K562 (cell line): Measurements from ENCODE around the gene BCAR1. TPM values are rescaled to one million over a fixed set of nuclear protein-coding genes. Genes with fewer than 3 reads are reported as not detected.

Experiments used
- ATAC-seq: fragments of 200-7000 bp; cut with Tn5 transposase; 3 replicates; pipeline ENCODE4 v1.9.1; 2020; ENCODE audit warnings: moderate library complexity
- BruUV-seq: library from RNA; stranded (reverse); fragments of 400-500 nt; replicated peaks from 2 replicates; lab custom pipeline; 2021; lab: Mats Ljungman, UMichigan
- CTCF ChIA-PET: fragments of 300-600 bp; formaldehyde crosslinking; extraction: SDS; loops from one replicate; lab custom pipeline; 2021; ENCODE audit warnings: low intra/inter-chr PET ratio; lab: Yijun Ruan, JAX
- POLR2A ChIA-PET: fragments of 300-600, 350-650 bp; sonication (Branson Sonifier 250); formaldehyde crosslinking; extraction: SDS; loops from one replicate; lab custom pipeline; 2021; ENCODE audit warnings: antibody characterized with exemption, inconsistent platforms; lab: Yijun Ruan, JAX
- DNase-seq, 4 experiments: peaks; one replicate each; pipeline versions ENCODE4 v3.0.0 to v3.0.0-alpha.2; 2011 to 2018; ENCODE audit warnings: low spot score in 3 of 4, mixed read lengths in 3 of 4; ENCODE audit errors: extremely low read depth in 1 of 4
- FAIRE-seq: peaks from 2 replicates; lab custom pipeline; 2011; peaks lifted over from hg19 to GRCh38; lab: Jason Lieb, UNC
- H2AFZ ChIP-seq: 2 replicates; pipeline ENCODE4 v1.6.0; 2011; ENCODE audit warnings: low read depth, low read length, control low read depth, inconsistent platforms
- H3K27ac ChIP-seq: fragments of 200-600 bp; 3 replicates; pipeline ENCODE4 v1.8.0; 2011; ENCODE audit warnings: low read depth, mild to moderate bottlenecking, control low read depth, inconsistent platforms, low read length, moderate library complexity, mixed read lengths; ENCODE audit errors: extremely low read depth
- H3K27me3 ChIP-seq, 2 experiments: fragments of 300-600 bp in 1 of 2; 2 replicates in 1 of 2; 3 replicates in 1 of 2; pipeline versions ENCODE4 v1.6.0 to v1.8.0; 2011; ENCODE audit warnings: inconsistent platforms in 2 of 2, low read length in 2 of 2, mild to moderate bottlenecking in 1 of 2, mixed read lengths in 1 of 2, moderate library complexity in 1 of 2; ENCODE audit not compliant: control insufficient read depth in 2 of 2, insufficient read depth in 2 of 2
- H3K36me3 ChIP-seq: fragments of 300-600 bp; 3 replicates; pipeline ENCODE4 v1.8.0; 2011; ENCODE audit warnings: mild to moderate bottlenecking, low read length, inconsistent platforms; ENCODE audit not compliant: control insufficient read depth, insufficient read depth
- H3K4me1 ChIP-seq, 2 experiments: fragments of 200-600 bp in 1 of 2; replicated peaks in 1 of 2; 2 replicates in 1 of 2; 3 replicates in 1 of 2; pipeline versions ENCODE4 v1.5.1 to v1.8.0; 2011; ENCODE audit warnings: inconsistent platforms in 2 of 2, low read length in 2 of 2, mild to moderate bottlenecking in 1 of 2, mixed read lengths in 1 of 2, moderate library complexity in 1 of 2; ENCODE audit not compliant: control insufficient read depth in 2 of 2, insufficient read depth in 2 of 2
- H3K4me2 ChIP-seq: 2 replicates; pipeline ENCODE4 v1.6.1; 2011; ENCODE audit warnings: low read length, control low read depth, inconsistent platforms, mixed read lengths; ENCODE audit not compliant: insufficient read depth
- H3K4me3 ChIP-seq: fragments of 200-600 bp; sonication (generic), shearing (Covaris generic); 2 replicates; pipeline ENCODE4 v1.5.1; 2016; ENCODE audit warnings: control low read depth, inconsistent platforms
- H3K79me2 ChIP-seq: fragments of 200-600 bp; 3 replicates; pipeline ENCODE4 v1.8.0; 2011; ENCODE audit warnings: low read length, inconsistent platforms; ENCODE audit not compliant: control insufficient read depth, insufficient read depth
- H3K9ac ChIP-seq, 2 experiments: 2 replicates each; pipeline versions ENCODE4 v1.6.0 to v1.6.1; 2011; ENCODE audit warnings: low read depth in 2 of 2, low read length in 2 of 2, control low read depth in 1 of 2, inconsistent platforms in 1 of 2, mild to moderate bottlenecking in 1 of 2, mixed read lengths in 1 of 2; ENCODE audit not compliant: insufficient read depth in 1 of 2
- H3K9me1 ChIP-seq: one replicate; pipeline ENCODE4 v1.6.0; 2011; ENCODE audit warnings: inconsistent platforms, mild to moderate bottlenecking, low read length, moderate library complexity; ENCODE audit not compliant: control insufficient read depth, insufficient read depth
- H3K9me3 ChIP-seq: replicated peaks from 2 replicates; pipeline ENCODE4 v1.5.1; 2011; ENCODE audit warnings: low read depth, low read length, inconsistent platforms; ENCODE audit not compliant: control insufficient read depth, insufficient read depth
- H4K20me1 ChIP-seq: replicated peaks from 2 replicates; pipeline ENCODE4 v1.6.1; 2011; ENCODE audit warnings: low read length, inconsistent platforms, mixed read lengths; ENCODE audit not compliant: control insufficient read depth, insufficient read depth
- BACH1 ChIP-seq: fragments of 200-800 bp; sonication (Bioruptor generic); IDR thresholded peaks from 2 replicates; pipeline ENCODE4 v1.6.1; 2016; ENCODE audit warnings: missing genetic modification characterization, missing compliant biosample characterization
- CCAR2 ChIP-seq: fragments of 200-400 bp; formaldehyde crosslinking; IDR thresholded peaks from 2 replicates; pipeline ENCODE4 v1.6.1; 2017; ENCODE audit warnings: mild to moderate bottlenecking, low read depth, low read length
- LCOR ChIP-seq: sonication (generic); formaldehyde crosslinking; IDR thresholded peaks from 2 replicates; pipeline ENCODE4 v1.8.0; 2022; ENCODE audit warnings: mild to moderate bottlenecking, missing genetic modification reagents
- PRMT5 ChIP-seq: sonication (generic); formaldehyde crosslinking; IDR thresholded peaks from 2 replicates; pipeline ENCODE4 v1.5.0; 2020; ENCODE audit warnings: missing genetic modification reagents
- TCF15 ChIP-seq: fragments of 250-450 bp; sonication (Bioruptor Pico); IDR thresholded peaks from 2 replicates; pipeline ENCODE4 v1.8.0; 2022; ENCODE audit warnings: moderate library complexity, mild to moderate bottlenecking, inconsistent platforms
- ZFP36 ChIP-seq: fragments of 150-350 bp; IDR thresholded peaks from 2 replicates; pipeline ENCODE4 v1.6.1; 2018; ENCODE audit warnings: low read length, low read depth; ENCODE audit not compliant: partially characterized antibody
- ZKSCAN1 ChIP-seq: fragments of 150-350 bp; IDR thresholded peaks from 2 replicates; pipeline ENCODE4 v1.6.1; 2016; ENCODE audit warnings: low read depth, low read length
- ZNF778 ChIP-seq: fragments of 450-650 bp; formaldehyde crosslinking; IDR thresholded peaks from 2 replicates; pipeline ENCODE4 v1.4.0; 2020; ENCODE audit warnings: mild to moderate bottlenecking, moderate library complexity
- WGBS: fragments of 100-300 bp; shearing (Covaris generic); methylation state at CpG from one replicate; pipeline ENCODE4 v1.1.6; 2016; ENCODE audit warnings: low coverage, mixed read lengths; ENCODE audit not compliant: insufficient coverage; ENCODE audit errors: missing lambda C conversion rate; 5-methylcytosine and 5-hydroxymethylcytosine counted together
- in situ Hi-C: fragments of 300-500 bp; cut with MboI; formaldehyde crosslinking; loops from 4 replicates; pipeline ENCODE4 v1.15.0; 2018; ENCODE audit warnings: inconsistent platforms, mixed read lengths
- intact Hi-C: fragments of 100-400 bp; cut with micrococcal nuclease; formaldehyde crosslinking; loops from 2 replicates; pipeline ENCODE4 v1.14.2; 2022
- polyA plus RNA-seq, 8 experiments: library from polyadenylated mRNA; depleted of rRNA in 4 of 8; stranded (reverse) in 5 of 8; unstranded in 3 of 8; fragments of >200 nt; fragmentation: Nextera tagmentation in 2 of 8; fragmentation: Illumina TruSeq in 1 of 8; extraction: Ambion mirVana in 2 of 8; extraction: Trizol in 1 of 8; gene quantifications; 2 replicates each; pipeline versions ENCODE4 v1.2.1 to v1.2.3, GENCODE V29; 2011 to 2014; ENCODE audit warnings: inconsistent platforms in 1 of 8, missing spikeins in 1 of 8
- total RNA-seq, 7 experiments: library from RNA; depleted of rRNA in 6 of 7; stranded (reverse); fragments of >200 nt in 6 of 7; fragmentation: Illumina TruSeq in 2 of 7; extraction: Trizol in 2 of 7; gene quantifications; 2 replicates each; pipeline versions ENCODE4 v1.2.1 to v1.2.3, GENCODE V29; 2011 to 2021; ENCODE audit warnings: low replicate concordance in 1 of 7

Gene BCAR1
- total and polyA plus RNA-seq, 9 of the 15 experiments (the other 6 are each of a cell fraction or from before 2014, with no cell fraction given), result 0.10 to 26.3 (median 3.6) TPM

- DNase-seq, result no peak
- FAIRE-seq, result no peak
- no TSS peak for BruUV-seq
- no peaks in the 10 kb centered on the region for H3K9me1 ChIP-seq
- H3K79me2 ChIP-seq, result no peaks in the 10 kb centered on the region
- H3K36me3 ChIP-seq, result no peaks in the 10 kb centered on the region
- ChIA-PET POLR2A (no interaction called here), CTCF (no interaction called here)
- in situ Hi-C loops, result no loop called here
- no peak overlapping the region for H3K4me2 ChIP-seq
- 39% methylated on average over 23 of the region's 23 CpGs for WGBS
- no peak for ATAC-seq
- 0 out of 4 replicates have a peak overlapping the region, but pooled peaks of 1 of the 2 experiments have one; percentile 35 for H3K9ac ChIP-seq
- TF ChIP-seq TCF15 (no peak), ZKSCAN1 (no peak), ZNF778 (CRISPR knock-in tag) (no peak), PRMT5 (CRISPR knock-in tag) (no peak), LCOR (CRISPR knock-in tag) (no peak), BACH1 (tag) (no peak), ZFP36 (peak; percentile 42), CCAR2 (no peak)
- TF ChIP-seq, all 486 proteins: peak for 1
- Histone ChIP-seq H3K27ac (no peak overlapping the region), H2AFZ (no peak overlapping the region), H3K27me3 (peaks cover 6 to 27% of the 10 kb centered on the region in 2 experiments; a peak in 4 of 5 replicates), H4K20me1 (no peaks in the 10 kb centered on the region), H3K9me3 (no peaks in the 10 kb centered on the region), H3K4me1 (peaks cover 0 to 5% of the 10 kb centered on the region in 2 experiments; a peak in 1 of 5 replicates), H3K4me3 (no peak overlapping the region)
- intact Hi-C loops, result no loop called here
Observed at GRCh38 chr16:75273054-75273925, 21.9 kb upstream of the BCAR1 start.
